Activated naive CD4-positive, alpha-beta T cell treated with anti-CD3 and anti-CD28 coated beads for 36 hours (primary cell): Measurements from ENCODE around the gene APOL1. TPM values are rescaled to one million over a fixed set of nuclear protein-coding genes. Genes with fewer than 3 reads are reported as not detected.

ENCODE experiments used
- CTCF ChIA-PET: fragments of 350-600 bp; sonication (Branson Sonifier 250); formaldehyde crosslinking; loops from one replicate; lab custom pipeline; 2021; ENCODE audit warnings: antibody characterized with exemption; lab: Charles Lee
- DNase-seq: peaks from one replicate; pipeline ENCODE4 v3.0.0-alpha.2; 2020
- H3K27ac Mint-ChIP-seq: one replicate; pipeline ENCODE4 v1.8.0; 2021; ENCODE audit warnings: mild to moderate bottlenecking, mixed read lengths
- H3K27me3 Mint-ChIP-seq: one replicate; pipeline ENCODE4 v1.8.0; 2021; ENCODE audit warnings: low read depth, mixed read lengths
- H3K36me3 Mint-ChIP-seq: one replicate; pipeline ENCODE4 v1.8.0; 2021; ENCODE audit warnings: low read depth, mixed read lengths
- H3K4me1 Mint-ChIP-seq: one replicate; pipeline ENCODE4 v1.8.0; 2021; ENCODE audit warnings: low read depth, mixed read lengths
- H3K4me3 Mint-ChIP-seq: one replicate; pipeline ENCODE4 v1.8.0; 2021; ENCODE audit warnings: mild to moderate bottlenecking, moderate library complexity, mixed read lengths
- H3K9me3 Mint-ChIP-seq: one replicate; pipeline ENCODE4 v1.8.0; 2021; ENCODE audit warnings: mixed read lengths
- intact Hi-C: fragments of 100-400 bp; cut with micrococcal nuclease; formaldehyde crosslinking; loops from one replicate; pipeline ENCODE4 v1.15.1; 2023
- microRNA-seq: library from miRNA; unstranded; fragments of <30 nt; microRNA quantifications from one replicate; pipeline ENCODE4 v1.2.0, GENCODE V29; 2022; ENCODE audit warnings: borderline microRNAs expressed, borderline replicate concordance
- total RNA-seq, 2 experiments: library from RNA; stranded (reverse); gene quantifications; one replicate each; pipeline ENCODE4 v1.2.3, GENCODE V29; 2021

The APOL1 gene
- total RNA-seq, 2 experiments from 2014 or later, result 17.4 to 22.0 TPM

- H3K36me3 Mint-ChIP-seq, result peaks cover 54% of the 10 kb centered on the region
Measured at GRCh38 chr22:36308880-36309279, 55.9 kb downstream of the APOL1 start.

GRCh38 chr22:36311386-36312085 is 58.6 kb downstream of the APOL1 start:
- intact Hi-C loops, result no loop called here
- CTCF ChIA-PET, result interaction anchor here (0.6 to 1.5 kb wide), 4 partner anchors 10 to 159 kb away, joined by 3 to 7 read pairs (median 4); no protein-coding TSS in a partner anchor
- Mint-ChIP-seq H3K27me3 (no peaks in the 10 kb centered on the region), H3K27ac (no peak overlapping the region), H3K4me1 (peaks cover 2% of the 10 kb centered on the region), H3K36me3 (peaks cover 49% of the 10 kb centered on the region), H3K9me3 (no peaks in the 10 kb centered on the region), H3K4me3 (no peak overlapping the region)
- no peak for DNase-seq

More at GRCh38 chr22:36308880-36309279, 55.9 kb downstream of the APOL1 start:
- Mint-ChIP-seq H3K4me3 (peak overlapping the region; percentile 27), H3K4me1 (peaks cover 2% of the 10 kb centered on the region), H3K9me3 (no peaks in the 10 kb centered on the region), H3K27ac (no peak overlapping the region), H3K27me3 (no peaks in the 10 kb centered on the region)
- intact Hi-C loops, result no loop called here
- CTCF ChIA-PET, result interaction anchor here (1.5 kb wide), 1 partner anchor 178 kb away, joined by 4 read pairs; no protein-coding TSS in a partner anchor
- DNase-seq, result no peak

GRCh38 chr22:36315325-36315724 is 62.4 kb downstream of the APOL1 start:
- CTCF ChIA-PET, result interaction anchor here (1.0 to 1.8 kb wide), 4 partner anchors 12 to 15 kb away, joined by 4 to 9 read pairs (median 5); no protein-coding TSS in a partner anchor
- intact Hi-C loops, result no loop called here
- H3K36me3 Mint-ChIP-seq, result peaks cover 63% of the 10 kb centered on the region

GRCh38 chr22:36316419-36316818 is 63.5 kb downstream of the APOL1 start:
- DNase-seq, result no peak
- peaks cover 2% of the 10 kb centered on the region for H3K4me1 Mint-ChIP-seq
- H3K36me3 Mint-ChIP-seq, result peaks cover 71% of the 10 kb centered on the region
- H3K27me3 Mint-ChIP-seq, result no peaks in the 10 kb centered on the region
- intact Hi-C loops, result no loop called here
- CTCF ChIA-PET, result no interaction called here
- H3K4me3 Mint-ChIP-seq, result no peak overlapping the region
- H3K9me3 Mint-ChIP-seq, result no peaks in the 10 kb centered on the region
- H3K27ac Mint-ChIP-seq, result peak overlapping the region; percentile 68

More at GRCh38 chr22:36315325-36315724, 62.4 kb downstream of the APOL1 start:
- H3K27ac Mint-ChIP-seq, result peak overlapping the region; percentile 65
- no peaks in the 10 kb centered on the region for H3K27me3 Mint-ChIP-seq
- H3K4me1 Mint-ChIP-seq, result peaks cover 2% of the 10 kb centered on the region
- H3K9me3 Mint-ChIP-seq, result no peaks in the 10 kb centered on the region
- no peak for DNase-seq
- no peak overlapping the region for H3K4me3 Mint-ChIP-seq

Small RNAs within 50 kb of the gene (microRNA-seq; reads per million reads assigned to microRNA genes)
- gene MIR6819, result not detected

Other genes starting within 250 kb of the APOL1 start
- 1 to 10 TPM; 3.3 to 4.3 TPM for gene RBFOX2, start 224.3 kb upstream of the APOL1 start, total RNA-seq
- gene APOL3, start 92.4 kb upstream of the APOL1 start, total RNA-seq, result 10 to 100 TPM; 35.0 to 37.8 TPM
- gene APOL4, start 51.3 kb upstream of the APOL1 start, total RNA-seq, result under 1 TPM; 0.07 to 0.20 TPM
- gene APOL2, start 13.6 kb upstream of the APOL1 start, total RNA-seq, result 10 to 100 TPM; 53.8 to 55.0 TPM
- 100 to 1,000 TPM; 574 to 625 TPM for gene MYH9, start 134.8 kb downstream of the APOL1 start, total RNA-seq
- 100 to 1,000 TPM; 108 to 113 TPM for gene TXN2, start 228.5 kb downstream of the APOL1 start, total RNA-seq